Neural crest cell (in vitro differentiated cells): ENCODE data around the gene KRT33B. TPM values are rescaled to one million over a fixed set of nuclear protein-coding genes. Genes with fewer than 3 reads are reported as not detected.

Experiments used
- DNase-seq: peaks from one replicate; pipeline ENCODE4 v3.0.0; 2021; ENCODE audit warnings: low read depth, mixed read lengths, low spot score
- H3K27ac Mint-ChIP-seq: one replicate; pipeline ENCODE4 v1.8.0; 2021; ENCODE audit warnings: mild to moderate bottlenecking, mixed read lengths; ENCODE audit not compliant: unreplicated experiment
- H3K27me3 Mint-ChIP-seq: 2 replicates; pipeline ENCODE4 v1.8.0; 2021; ENCODE audit warnings: low read depth, mild to moderate bottlenecking, mixed read lengths
- H3K36me3 Mint-ChIP-seq: 2 replicates; pipeline ENCODE4 v1.8.0; 2021; ENCODE audit warnings: low read depth, mild to moderate bottlenecking, mixed read lengths
- H3K4me1 Mint-ChIP-seq: 2 replicates; pipeline ENCODE4 v1.8.0; 2021; ENCODE audit warnings: mixed read lengths
- H3K4me3 Mint-ChIP-seq: one replicate; pipeline ENCODE4 v1.8.0; 2021; ENCODE audit warnings: mild to moderate bottlenecking, mixed read lengths
- H3K9me3 Mint-ChIP-seq: 2 replicates; pipeline ENCODE4 v1.8.0; 2021; ENCODE audit warnings: mixed read lengths
- CTCF ChIP-seq: fragments of 200-600 bp; sonication (generic); conservative IDR thresholded peaks from 2 replicates; pipeline ENCODE4 v1.5.0; 2021; ENCODE audit warnings: antibody characterized with exemption, mild to moderate bottlenecking
- total RNA-seq: library from RNA; stranded (reverse); gene quantifications from 2 replicates; pipeline ENCODE4 v1.2.1, GENCODE V29; 2021

Gene KRT33B
- total RNA-seq, 1 donor from 2014 or later: not detected

GRCh38 chr17:41326173-41327145 lies 43.2 kb downstream of the KRT33B start:
- H3K27ac Mint-ChIP-seq: no peak overlapping the region
- peaks cover 5% of the 10 kb centered on the region for H3K4me1 Mint-ChIP-seq
- no peak for TF ChIP-seq CTCF
- no peaks in the 10 kb centered on the region for H3K36me3 Mint-ChIP-seq
- no peaks in the 10 kb centered on the region for H3K27me3 Mint-ChIP-seq
- no peak for DNase-seq
- no peaks in the 10 kb centered on the region for H3K9me3 Mint-ChIP-seq
- no peak overlapping the region for H3K4me3 Mint-ChIP-seq

- no peak for TF ChIP-seq CTCF
- Mint-ChIP-seq H3K27ac (no peak overlapping the region), H3K9me3 (peaks cover 1% of the 10 kb centered on the region), H3K4me1 (peaks cover 5% of the 10 kb centered on the region), H3K4me3 (no peak overlapping the region), H3K27me3 (no peaks in the 10 kb centered on the region), H3K36me3 (no peaks in the 10 kb centered on the region)
- no peak for DNase-seq
These were observed 44.0 kb downstream of the KRT33B start for GRCh38 chr17:41325611-41326010.

- H3K36me3 Mint-ChIP-seq: no peaks in the 10 kb centered on the region
- no peak for DNase-seq
- H3K4me3 Mint-ChIP-seq: no peak overlapping the region
- no peaks in the 10 kb centered on the region for H3K27me3 Mint-ChIP-seq
- no peak for TF ChIP-seq CTCF
- peaks cover 2% of the 10 kb centered on the region for H3K9me3 Mint-ChIP-seq
- H3K27ac Mint-ChIP-seq: no peak overlapping the region
- H3K4me1 Mint-ChIP-seq: peaks cover 5% of the 10 kb centered on the region
These were observed 44.5 kb downstream of the KRT33B start for GRCh38 chr17:41325126-41325525.

- Mint-ChIP-seq H3K4me3 (no peak overlapping the region), H3K9me3 (peaks cover 6% of the 10 kb centered on the region), H3K27ac (no peak overlapping the region), H3K4me1 (peaks cover 5% of the 10 kb centered on the region), H3K27me3 (no peaks in the 10 kb centered on the region), H3K36me3 (no peaks in the 10 kb centered on the region)
- DNase-seq: no peak
- TF ChIP-seq CTCF: no peak
These were observed 45.2 kb downstream of the KRT33B start for GRCh38 chr17:41324180-41325075.

- DNase-seq: no peak
- Mint-ChIP-seq H3K27ac (peak overlapping the region; percentile 35), H3K4me1 (peaks cover 5% of the 10 kb centered on the region), H3K27me3 (no peaks in the 10 kb centered on the region), H3K36me3 (no peaks in the 10 kb centered on the region), H3K4me3 (no peak overlapping the region), H3K9me3 (peaks cover 6% of the 10 kb centered on the region)
- no peak for TF ChIP-seq CTCF
These were observed 46.4 kb downstream of the KRT33B start for GRCh38 chr17:41322903-41323895.
